Panc1 (cell line): ENCODE measurements around the gene AMZ1. TPM values are rescaled to one million over a fixed set of nuclear protein-coding genes. Genes with fewer than 3 reads are reported as not detected.

ENCODE experiments used
- ATAC-seq: fragments of 200-7000 bp; cut with Tn5 transposase; 2 replicates; pipeline ENCODE4 v1.9.1; 2020; ENCODE audit warnings: mild to moderate bottlenecking, moderate library complexity
- BruUV-seq: library from RNA; stranded (reverse); fragments of 400-500 nt; replicated peaks from 2 replicates; lab custom pipeline; 2021; lab: Mats Ljungman, UMichigan
- CTCF ChIA-PET: fragments of 300-600 bp; sonication (Branson Sonifier 250); formaldehyde crosslinking; loops from one replicate; lab custom pipeline; 2022; ENCODE audit warnings: antibody characterized with exemption; lab: Charles Lee
- POLR2A ChIA-PET: fragments of 300-600 bp; sonication (Branson Sonifier 250); formaldehyde crosslinking; loops from one replicate; lab custom pipeline; 2022; ENCODE audit warnings: antibody characterized with exemption; lab: Charles Lee
- DNase-seq: peaks from one replicate; pipeline ENCODE4 v3.0.0-alpha.2; 2010; ENCODE audit warnings: low read depth, low spot score
- H3K27ac ChIP-seq: 2 replicates; pipeline ENCODE4 v1.5.1; 2011; ENCODE audit warnings: mild to moderate bottlenecking, low read length, inconsistent platforms
- H3K27me3 ChIP-seq: fragments of 200-500 bp; sonication (Bioruptor generic); 2 replicates; pipeline ENCODE4 v1.6.0; 2014; ENCODE audit warnings: low read length, inconsistent platforms; ENCODE audit not compliant: control insufficient read depth, insufficient read depth
- H3K36me3 ChIP-seq: fragments of 200-500 bp; sonication (Bioruptor generic); 2 replicates; pipeline ENCODE4 v1.5.1; 2014; ENCODE audit warnings: inconsistent platforms, mild to moderate bottlenecking, low read length, moderate library complexity; ENCODE audit not compliant: control insufficient read depth, insufficient read depth
- H3K4me1 ChIP-seq: 2 replicates; pipeline ENCODE4 v1.5.1; 2011; ENCODE audit warnings: inconsistent platforms, mild to moderate bottlenecking, low read length, moderate library complexity; ENCODE audit not compliant: control insufficient read depth, insufficient read depth
- H3K4me3 ChIP-seq, 2 experiments: 2 replicates each; pipeline ENCODE4 v1.5.1; 2011 to 2012; ENCODE audit warnings: low read depth in 2 of 2, low read length in 2 of 2, mild to moderate bottlenecking in 2 of 2, inconsistent platforms in 1 of 2, moderate library complexity in 1 of 2
- H3K9me3 ChIP-seq: fragments of 200-500 bp; sonication (Bioruptor generic); 2 replicates; pipeline ENCODE4 v1.5.1; 2014; ENCODE audit warnings: low read depth, mild to moderate bottlenecking, inconsistent platforms, low read length, moderate library complexity; ENCODE audit not compliant: control insufficient read depth, insufficient read depth
- CTCF ChIP-seq: fragments of 450-650 bp; IDR thresholded peaks from 2 replicates; pipeline ENCODE4 v1.5.1; 2017; ENCODE audit warnings: mild to moderate bottlenecking
- POLR2AphosphoS5 ChIP-seq: IDR thresholded peaks from 2 replicates; pipeline ENCODE4 v1.6.1; 2012; ENCODE audit warnings: mild to moderate bottlenecking, low read depth, low read length, moderate library complexity
- SIN3A ChIP-seq: IDR thresholded peaks from 2 replicates; pipeline ENCODE4 v1.6.1; 2012; ENCODE audit warnings: low read depth, mild to moderate bottlenecking, low read length, moderate library complexity, borderline replicate concordance; ENCODE audit not compliant: insufficient read depth
- TCF7L2 ChIP-seq: IDR thresholded peaks from 2 replicates; pipeline ENCODE4 v1.6.1; 2011; ENCODE audit warnings: mild to moderate bottlenecking, low read depth, low read length, inconsistent platforms
- in situ Hi-C: cut with HindIII; loops from 2 replicates; pipeline ENCODE4 v1.10.0; 2016; ENCODE audit warnings: low sequenced_read_pairs, low pct_unique_long_range_greater_than_20kb
- intact Hi-C: fragments of 100-400 bp; cut with micrococcal nuclease; formaldehyde crosslinking; loops from one replicate; pipeline ENCODE4 v1.10.0; 2022; ENCODE audit not compliant: unreplicated experiment
- total RNA-seq: library from RNA; stranded (reverse); gene quantifications from one replicate; pipeline ENCODE4 v1.2.1, GENCODE V29; 2021; ENCODE audit not compliant: unreplicated experiment
- TF ChIP-seq, protein P1 (sequence below), 2 experiments: IDR thresholded peaks; 2 replicates each; pipeline ENCODE4 v1.6.1; 2011 to 2012; ENCODE audit warnings: low read depth in 2 of 2, control low read depth in 1 of 2, low read length in 1 of 2, mild to moderate bottlenecking in 1 of 2, moderate library complexity in 1 of 2; ENCODE audit not compliant: insufficient read depth in 1 of 2

Gene AMZ1
- total RNA-seq, 1 experiment from 2014 or later = 0.57 TPM

- POLR2A ChIA-PET = no interaction called here
- ATAC-seq = no peak
Measured at GRCh38 chr7:2668401-2668800, 19.6 kb upstream of the AMZ1 start.

GRCh38 chr7:2670171-2670570, 17.8 kb upstream of the AMZ1 start:
- Histone ChIP-seq H3K4me3 (no peak overlapping the region), H3K36me3 (no peaks in the 10 kb centered on the region), H3K27me3 (no peaks in the 10 kb centered on the region), H3K4me1 (no peaks in the 10 kb centered on the region; the same call in 1 of the 2 replicates), H3K27ac (no peak overlapping the region), H3K9me3 (no peaks in the 10 kb centered on the region)
- DNase-seq = no peak
- TF ChIP-seq TCF7L2 (no peak), CTCF (no peak), POLR2AphosphoS5 (no peak), SIN3A (no peak)
- TF ChIP-seq, protein P1, sequence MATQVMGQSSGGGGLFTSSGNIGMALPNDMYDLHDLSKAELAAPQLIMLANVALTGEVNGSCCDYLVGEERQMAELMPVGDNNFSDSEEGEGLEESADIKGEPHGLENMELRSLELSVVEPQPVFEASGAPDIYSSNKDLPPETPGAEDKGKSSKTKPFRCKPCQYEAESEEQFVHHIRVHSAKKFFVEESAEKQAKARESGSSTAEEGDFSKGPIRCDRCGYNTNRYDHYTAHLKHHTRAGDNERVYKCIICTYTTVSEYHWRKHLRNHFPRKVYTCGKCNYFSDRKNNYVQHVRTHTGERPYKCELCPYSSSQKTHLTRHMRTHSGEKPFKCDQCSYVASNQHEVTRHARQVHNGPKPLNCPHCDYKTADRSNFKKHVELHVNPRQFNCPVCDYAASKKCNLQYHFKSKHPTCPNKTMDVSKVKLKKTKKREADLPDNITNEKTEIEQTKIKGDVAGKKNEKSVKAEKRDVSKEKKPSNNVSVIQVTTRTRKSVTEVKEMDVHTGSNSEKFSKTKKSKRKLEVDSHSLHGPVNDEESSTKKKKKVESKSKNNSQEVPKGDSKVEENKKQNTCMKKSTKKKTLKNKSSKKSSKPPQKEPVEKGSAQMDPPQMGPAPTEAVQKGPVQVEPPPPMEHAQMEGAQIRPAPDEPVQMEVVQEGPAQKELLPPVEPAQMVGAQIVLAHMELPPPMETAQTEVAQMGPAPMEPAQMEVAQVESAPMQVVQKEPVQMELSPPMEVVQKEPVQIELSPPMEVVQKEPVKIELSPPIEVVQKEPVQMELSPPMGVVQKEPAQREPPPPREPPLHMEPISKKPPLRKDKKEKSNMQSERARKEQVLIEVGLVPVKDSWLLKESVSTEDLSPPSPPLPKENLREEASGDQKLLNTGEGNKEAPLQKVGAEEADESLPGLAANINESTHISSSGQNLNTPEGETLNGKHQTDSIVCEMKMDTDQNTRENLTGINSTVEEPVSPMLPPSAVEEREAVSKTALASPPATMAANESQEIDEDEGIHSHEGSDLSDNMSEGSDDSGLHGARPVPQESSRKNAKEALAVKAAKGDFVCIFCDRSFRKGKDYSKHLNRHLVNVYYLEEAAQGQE (IDR thresholded peaks at IDR 0.05; ENCODE audit: insufficient read depth in 1 of 2, low read depth in 2 of 2, low read length in 1 of 2) = no peak
- in situ Hi-C loops (no loop called here), intact Hi-C loops (no loop called here)
- POLR2A ChIA-PET = no interaction called here
- ATAC-seq = no peak
- no TSS peak for BruUV-seq
- CTCF ChIA-PET = interaction anchor here (0.7 to 1.1 kb wide), 5 partner anchors 11 to 61 kb away, joined by 3 to 6 read pairs (median 3); no protein-coding TSS in a partner anchor

More at GRCh38 chr7:2668401-2668800, 19.6 kb upstream of the AMZ1 start:
- Histone ChIP-seq H3K27ac (no peak overlapping the region), H3K27me3 (no peaks in the 10 kb centered on the region), H3K4me1 (peaks cover 12% of the 10 kb centered on the region), H3K9me3 (no peaks in the 10 kb centered on the region), H3K36me3 (no peaks in the 10 kb centered on the region), H3K4me3 (no peak overlapping the region)
- no peak for TF ChIP-seq TCF7L2
- TF ChIP-seq CTCF = no peak
- TF ChIP-seq SIN3A = no peak
- no peak for TF ChIP-seq POLR2AphosphoS5
- TF ChIP-seq, protein P1 (IDR thresholded peaks at IDR 0.05; ENCODE audit: insufficient read depth in 1 of 2, low read depth in 2 of 2, low read length in 1 of 2) = no peak
- CTCF ChIA-PET = interaction anchor here (0.6 to 0.7 kb wide), 3 partner anchors 14 to 166 kb away, joined by 6 to 10 read pairs (median 7); no protein-coding TSS in a partner anchor
- in situ Hi-C loops = no loop called here
- BruUV-seq = no TSS peak
- no peak for DNase-seq
- intact Hi-C loops = no loop called here
